GM12878 (cell line): ENCODE results near the gene METTL16. TPM values are rescaled to one million over a fixed set of nuclear protein-coding genes. Genes with fewer than 3 reads are reported as not detected.

Experiments used
- ATAC-seq: fragments of 200-7000 bp; cut with Tn5 transposase; 3 replicates; pipeline ENCODE4 v1.9.1; 2020; ENCODE audit warnings: mild to moderate bottlenecking, moderate library complexity
- BruUV-seq: library from RNA; stranded (reverse); fragments of 400-500 nt; replicated peaks from 2 replicates; lab custom pipeline; 2021; lab: Mats Ljungman, UMichigan
- CTCF ChIA-PET: fragments of 300-600 bp; sonication (Branson Sonifier 250); formaldehyde crosslinking; extraction: SDS; loops from one replicate; lab custom pipeline; 2021; ENCODE audit warnings: inconsistent platforms; lab: Yijun Ruan, JAX
- POLR2A ChIA-PET: fragments of 350-600 bp; formaldehyde crosslinking; extraction: SDS; loops from one replicate; lab custom pipeline; 2021; ENCODE audit warnings: inconsistent platforms; lab: Charles Lee
- RAD21 ChIA-PET: fragments of 300-600 bp; sonication (Branson Sonifier 250); formaldehyde crosslinking; loops from one replicate; lab custom pipeline; 2023; ENCODE audit warnings: antibody characterized with exemption; ENCODE audit not compliant: unreplicated experiment; lab: Charles Lee
- SMC1A ChIA-PET: fragments of 300-600 bp; sonication (Branson Sonifier 250); formaldehyde crosslinking; loops from one replicate; lab custom pipeline; 2023; ENCODE audit not compliant: unreplicated experiment, uncharacterized antibody; lab: Charles Lee
- DNase-seq: peaks from one replicate; pipeline ENCODE4 v3.0.0-alpha.2; 2011; ENCODE audit warnings: low read depth, low spot score
- FAIRE-seq: peaks from 3 replicates; lab custom pipeline; 2011; peaks lifted over from hg19 to GRCh38; lab: Jason Lieb, UNC
- H2AFZ ChIP-seq: 2 replicates; pipeline ENCODE4 v1.6.0; 2011; ENCODE audit warnings: low read depth, low read length, control low read depth; ENCODE audit not compliant: control insufficient read depth
- H3K27ac ChIP-seq: 2 replicates; pipeline ENCODE4 v1.5.1; 2011; ENCODE audit warnings: control low read depth; ENCODE audit not compliant: control insufficient read depth, insufficient read depth
- H3K27me3 ChIP-seq, 2 experiments: replicated peaks in 1 of 2; 2 replicates each; pipeline versions ENCODE4 v1.6.0 to v1.6.1; 2011; ENCODE audit warnings: low read length in 1 of 2; ENCODE audit not compliant: control insufficient read depth in 2 of 2, insufficient read depth in 2 of 2
- H3K36me3 ChIP-seq, 2 experiments: 2 replicates each; pipeline ENCODE4 v1.5.1; 2011; ENCODE audit warnings: low read length in 1 of 2; ENCODE audit not compliant: control insufficient read depth in 2 of 2, insufficient read depth in 2 of 2
- H3K4me1 ChIP-seq: 2 replicates; pipeline ENCODE4 v1.6.1; 2011; ENCODE audit warnings: mild to moderate bottlenecking, low read length, moderate library complexity, mixed read lengths; ENCODE audit not compliant: control insufficient read depth, insufficient read depth
- H3K4me2 ChIP-seq: 2 replicates; pipeline ENCODE4 v1.6.0; 2011; ENCODE audit warnings: control low read depth; ENCODE audit not compliant: control insufficient read depth, insufficient read depth
- H3K4me3 ChIP-seq: fragments of 200-600 bp; sonication (generic); 2 replicates; pipeline ENCODE4 v1.5.1; 2016
- H3K79me2 ChIP-seq: 2 replicates; pipeline ENCODE4 v1.6.0; 2011; ENCODE audit warnings: low read length; ENCODE audit not compliant: control insufficient read depth, insufficient read depth
- H3K9ac ChIP-seq: 2 replicates; pipeline ENCODE4 v1.8.0; 2011; ENCODE audit warnings: low read length, control low read depth, mixed read lengths; ENCODE audit not compliant: control insufficient read depth, insufficient read depth
- H3K9me3 ChIP-seq: replicated peaks from 3 replicates; pipeline ENCODE4 v1.5.1; 2011; ENCODE audit warnings: mild to moderate bottlenecking, low read length; ENCODE audit not compliant: control insufficient read depth, insufficient read depth
- H4K20me1 ChIP-seq: 2 replicates; pipeline ENCODE4 v1.6.0; 2011; ENCODE audit not compliant: control insufficient read depth, insufficient read depth
- HDAC2 ChIP-seq: fragments of 200-600 bp; sonication (generic); IDR thresholded peaks from 2 replicates; pipeline ENCODE4 v1.6.1; 2017
- JUND ChIP-seq: IDR thresholded peaks from 2 replicates; pipeline ENCODE4 v1.6.1; 2012; ENCODE audit warnings: low read depth, mild to moderate bottlenecking, low read length, improper control_type of control experiment, moderate library complexity
- NFYA ChIP-seq: IDR thresholded peaks from 2 replicates; pipeline ENCODE4 v1.6.1; 2011; ENCODE audit warnings: low read depth, mild to moderate bottlenecking, low read length, improper control_type of control experiment, borderline replicate concordance
- NR2F1 ChIP-seq: fragments of 450-650 bp; conservative IDR thresholded peaks from 2 replicates; pipeline ENCODE4 v1.6.1; 2017; ENCODE audit warnings: mild to moderate bottlenecking
- SMAD5 ChIP-seq: IDR thresholded peaks from 2 replicates; pipeline ENCODE4 v1.6.1; 2016; ENCODE audit warnings: antibody characterized with exemption, low read depth
- SUPT20H ChIP-seq: IDR thresholded peaks from 2 replicates; pipeline ENCODE4 v1.6.1; 2011; ENCODE audit warnings: low read depth, mild to moderate bottlenecking, low read length, moderate library complexity, borderline replicate concordance; ENCODE audit not compliant: control insufficient read depth
- USF2 ChIP-seq: IDR thresholded peaks from 2 replicates; pipeline ENCODE4 v1.6.1; 2011; ENCODE audit warnings: low read depth, low read length, improper control_type of control experiment, borderline replicate concordance
- WGBS: methylation state at CpG from one replicate; pipeline ENCODE4 v1.1.6; 2016; ENCODE audit warnings: low lambda C conversion rate; ENCODE audit not compliant: insufficient replicate concordance, insufficient coverage; ENCODE audit errors: missing lambda C conversion rate; 5-methylcytosine and 5-hydroxymethylcytosine counted together
- in situ Hi-C: fragments of 300-500 bp; cut with MboI; formaldehyde crosslinking; loops from 9 replicates; pipeline ENCODE4 v1.14.3; 2018; ENCODE audit warnings: mixed read lengths
- intact Hi-C: fragments of 100-400 bp; cut with micrococcal nuclease; formaldehyde crosslinking; loops from one replicate; pipeline ENCODE4 v1.14.2; 2022; ENCODE audit not compliant: unreplicated experiment
- polyA plus RNA-seq, 11 experiments: library from polyadenylated mRNA; depleted of rRNA in 4 of 11; unstranded in 6 of 11; stranded (reverse) in 5 of 11; fragments of >200 nt; fragmentation: Nextera tagmentation in 4 of 11; fragmentation: Illumina TruSeq in 1 of 11; extraction: Ambion mirVana in 4 of 11; extraction: Trizol in 1 of 11; gene quantifications; 1 replicate in 1 of 11; 2 replicates in 10 of 11; pipeline versions ENCODE4 v1.2.1 to v1.2.3, GENCODE V29; 2011 to 2016; ENCODE audit warnings: inconsistent platforms in 2 of 11, missing spikeins in 2 of 11, low read depth in 1 of 11
- total RNA-seq, 4 experiments: library from RNA; depleted of rRNA in 3 of 4; stranded (reverse); fragments of >200 nt in 3 of 4; fragmentation: Illumina TruSeq in 1 of 4; extraction: Trizol in 1 of 4; gene quantifications; 2 replicates each; pipeline versions ENCODE4 v1.2.1 to v1.2.3, GENCODE V29; 2013 to 2021

METTL16 gene
- total and polyA plus RNA-seq, 10 of the 15 experiments (the other 5 are each of a cell fraction or from before 2014, with no cell fraction given) = 15.6 to 34.3 (median 23.7) TPM

DNA sequence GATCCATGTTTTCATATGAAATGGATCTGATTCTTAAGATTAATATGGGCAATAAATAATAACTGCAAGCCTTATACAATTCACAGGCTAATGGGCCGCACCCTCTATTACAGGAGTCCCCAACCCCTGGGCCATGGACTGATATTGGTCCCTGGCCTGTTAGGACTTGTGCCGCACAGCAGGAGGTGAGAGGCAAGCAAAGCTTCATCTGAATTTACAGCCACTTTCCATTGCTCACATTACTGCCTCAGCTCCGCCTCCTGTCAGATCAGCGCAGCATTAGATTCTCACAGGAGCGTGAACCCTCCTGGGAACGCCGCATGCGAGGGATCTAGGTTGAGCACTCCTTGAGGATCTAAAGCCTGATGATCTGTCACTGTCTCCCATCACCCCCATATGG is 26.8 kb downstream of the METTL16 start:
- SMC1A ChIA-PET = interaction anchor here (1.3 kb wide), 1 partner anchor 69 kb away, joined by 4 read pairs; no protein-coding TSS in a partner anchor
- CTCF ChIA-PET = interaction anchor here (0.6 to 1.3 kb wide), 2 partner anchors 9 to 69 kb away, joined by 3 to 4 read pairs; no protein-coding TSS in a partner anchor
- no peak overlapping the region for H3K4me3 ChIP-seq
- TF ChIP-seq SUPT20H (no peak), NFYA (no peak), SMAD5 (no peak), JUND (no peak), USF2 (no peak), HDAC2 (no peak), NR2F1 (no peak)
- H4K20me1 ChIP-seq = no peaks in the 10 kb centered on the region
- no peaks in the 10 kb centered on the region for H3K9me3 ChIP-seq
- DNase-seq = no peak
- no peak overlapping the region for H3K9ac ChIP-seq
- RAD21 ChIA-PET = interaction anchor here (1.9 kb wide), 1 partner anchor 68 kb away, joined by 6 read pairs; no protein-coding TSS in a partner anchor
- H3K79me2 ChIP-seq = peaks cover 47% of the 10 kb centered on the region
- H3K27ac ChIP-seq = no peak overlapping the region
- intact Hi-C loops (no loop called here), in situ Hi-C loops (no loop called here)
- no peaks in the 10 kb centered on the region for H3K36me3 ChIP-seq
- H3K4me2 ChIP-seq = no peak overlapping the region
- over 99% methylated on average over 8 of the region's 8 CpGs for WGBS
- no peaks in the 10 kb centered on the region for H3K27me3 ChIP-seq
- H3K4me1 ChIP-seq = peaks cover 7% of the 10 kb centered on the region
- POLR2A ChIA-PET = no interaction called here
- no TSS peak for BruUV-seq
- no peak overlapping the region for H2AFZ ChIP-seq
- no peak for FAIRE-seq
- no peak for ATAC-seq
